Chondrocyte (in vitro differentiated cells): ENCODE data around the gene NIT2. TPM values are rescaled to one million over a fixed set of nuclear protein-coding genes. Genes with fewer than 3 reads are reported as not detected.

Experiments used
- DNase-seq: peaks from one replicate; pipeline ENCODE4 v3.0.0; 2021; ENCODE audit warnings: mixed read lengths, low spot score
- H3K27ac Mint-ChIP-seq: one replicate; pipeline ENCODE4 v1.8.0; 2021; ENCODE audit warnings: mild to moderate bottlenecking, moderate library complexity, mixed read lengths; ENCODE audit not compliant: unreplicated experiment
- H3K27me3 Mint-ChIP-seq: 2 replicates; pipeline ENCODE4 v1.8.0; 2021; ENCODE audit warnings: low read depth, mixed read lengths
- H3K36me3 Mint-ChIP-seq: 2 replicates; pipeline ENCODE4 v1.8.0; 2021; ENCODE audit warnings: low read depth, mixed read lengths
- H3K4me1 Mint-ChIP-seq: 2 replicates; pipeline ENCODE4 v1.8.0; 2021; ENCODE audit warnings: low read depth, mild to moderate bottlenecking, mixed read lengths
- H3K4me3 Mint-ChIP-seq: one replicate; pipeline ENCODE4 v1.8.0; 2021; ENCODE audit warnings: mild to moderate bottlenecking, moderate library complexity, mixed read lengths; ENCODE audit not compliant: unreplicated experiment
- H3K9me3 Mint-ChIP-seq: 2 replicates; pipeline ENCODE4 v1.8.0; 2021; ENCODE audit warnings: low read depth, mixed read lengths
- CTCF ChIP-seq: fragments of 200-600 bp; sonication (generic); IDR thresholded peaks from 2 replicates; pipeline ENCODE4 v1.5.0; 2021; ENCODE audit warnings: antibody characterized with exemption, mild to moderate bottlenecking, moderate library complexity
- total RNA-seq: library from RNA; stranded (reverse); gene quantifications from 3 replicates; pipeline ENCODE4 v1.2.1, GENCODE V29; 2021

The NIT2 gene
- total RNA-seq, 1 donor from 2014 or later = 46.6 TPM

DNA sequence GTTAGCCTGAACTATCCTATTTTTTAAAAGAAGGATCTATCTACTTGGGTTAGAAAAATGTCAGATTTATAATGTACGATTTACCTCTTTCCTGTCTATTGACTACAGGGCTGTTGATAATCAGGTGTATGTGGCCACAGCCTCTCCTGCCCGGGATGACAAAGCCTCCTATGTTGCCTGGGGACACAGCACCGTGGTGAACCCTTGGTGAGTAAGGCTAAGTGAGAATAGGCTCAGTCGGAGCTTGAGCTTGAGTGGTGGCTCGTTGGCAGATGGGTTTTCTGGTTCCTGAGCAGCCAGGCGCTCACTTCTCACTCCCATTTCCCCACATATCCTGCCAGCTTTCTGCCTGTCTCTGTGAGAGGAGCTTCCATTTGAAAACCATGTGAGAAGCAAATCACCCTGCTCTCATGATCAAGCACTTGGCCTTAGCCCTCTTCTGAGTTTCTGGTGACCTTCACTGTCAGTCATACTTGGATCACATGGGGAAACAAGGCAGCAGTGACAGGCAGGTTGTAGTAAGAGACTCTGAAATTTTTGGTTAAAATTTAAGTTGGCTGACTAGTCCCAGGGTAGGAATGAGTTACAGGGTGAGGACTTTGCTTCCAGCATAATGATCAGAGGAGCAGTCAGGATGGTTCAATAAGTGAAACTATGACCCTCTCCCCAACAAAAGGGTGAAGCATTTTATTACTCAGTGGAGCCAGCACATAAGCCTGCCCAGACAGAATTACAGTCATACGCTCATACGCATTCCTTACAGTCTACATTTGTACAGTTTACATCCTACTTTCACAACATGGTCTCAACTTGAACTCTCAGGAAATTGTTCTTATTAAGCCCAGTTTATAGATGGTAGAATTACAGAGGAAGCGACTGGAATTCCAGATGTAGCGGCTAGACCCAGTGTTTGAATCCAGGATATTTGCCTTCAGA is 18.0 kb downstream of the NIT2 start:
- TF ChIP-seq CTCF = no peak
- DNase-seq = no peak
- H3K27me3 Mint-ChIP-seq = no peaks in the 10 kb centered on the region
- peaks cover 46% of the 10 kb centered on the region for H3K36me3 Mint-ChIP-seq
- H3K4me1 Mint-ChIP-seq = no peaks in the 10 kb centered on the region
- H3K4me3 Mint-ChIP-seq = no peak overlapping the region
- no peak overlapping the region for H3K27ac Mint-ChIP-seq
- H3K9me3 Mint-ChIP-seq = peaks cover 3% of the 10 kb centered on the region

DNA sequence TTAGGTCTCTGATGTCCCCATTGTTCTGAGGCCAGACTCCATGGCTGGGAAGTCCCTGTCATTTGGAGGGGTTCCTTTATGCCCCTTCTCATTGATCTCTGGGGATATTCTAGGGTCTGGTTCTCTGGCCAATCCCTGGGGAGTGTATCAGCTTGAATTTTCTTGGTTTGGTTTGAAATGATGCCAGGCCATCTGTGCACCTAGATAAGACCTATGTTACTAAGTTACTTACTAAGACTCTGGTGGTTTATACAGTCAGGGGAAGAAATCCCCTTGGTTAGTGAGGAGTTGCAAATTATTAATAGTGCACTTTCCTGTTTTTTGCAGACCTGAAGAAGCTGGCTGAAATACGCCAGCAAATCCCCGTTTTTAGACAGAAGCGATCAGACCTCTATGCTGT is 20.3 kb downstream of the NIT2 start:
- no peak for DNase-seq
- Mint-ChIP-seq H3K9me3 (peaks cover 3% of the 10 kb centered on the region), H3K27ac (no peak overlapping the region), H3K27me3 (no peaks in the 10 kb centered on the region), H3K36me3 (peaks cover 37% of the 10 kb centered on the region), H3K4me3 (no peak overlapping the region), H3K4me1 (no peaks in the 10 kb centered on the region)
- no peak for TF ChIP-seq CTCF

DNA sequence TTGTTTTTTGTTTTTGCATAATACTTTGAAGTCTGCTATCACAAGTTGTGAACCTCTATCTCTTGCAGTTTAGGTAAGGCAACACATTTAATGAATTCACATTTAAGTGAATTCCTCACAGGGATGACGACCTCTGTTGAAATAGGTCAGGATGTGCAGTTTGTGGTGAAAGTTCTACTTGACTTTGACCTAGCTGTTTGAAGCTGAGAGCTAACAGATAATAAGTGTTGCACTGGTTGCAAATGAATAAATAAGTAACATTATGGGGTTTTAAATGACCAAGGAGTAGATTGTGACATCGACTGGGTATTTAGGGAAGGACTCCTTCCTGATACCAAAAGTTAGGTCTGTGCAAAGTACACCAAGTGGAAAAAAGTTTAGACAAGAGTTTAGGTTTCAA is 23.9 kb downstream of the NIT2 start:
- no peak overlapping the region for H3K27ac Mint-ChIP-seq
- H3K4me1 Mint-ChIP-seq = no peaks in the 10 kb centered on the region
- TF ChIP-seq CTCF = no peak
- H3K36me3 Mint-ChIP-seq = peaks cover 24% of the 10 kb centered on the region
- H3K9me3 Mint-ChIP-seq = peaks cover 5% of the 10 kb centered on the region
- no peaks in the 10 kb centered on the region for H3K27me3 Mint-ChIP-seq
- no peak for DNase-seq
- H3K4me3 Mint-ChIP-seq = no peak overlapping the region

GRCh38 chr3:100359035-100359434 is 24.5 kb downstream of the NIT2 start:
- Mint-ChIP-seq H3K4me1 (no peaks in the 10 kb centered on the region), H3K9me3 (peaks cover 5% of the 10 kb centered on the region), H3K27me3 (no peaks in the 10 kb centered on the region), H3K27ac (no peak overlapping the region), H3K4me3 (no peak overlapping the region), H3K36me3 (peaks cover 27% of the 10 kb centered on the region)
- DNase-seq = no peak
- no peak for TF ChIP-seq CTCF

DNA sequence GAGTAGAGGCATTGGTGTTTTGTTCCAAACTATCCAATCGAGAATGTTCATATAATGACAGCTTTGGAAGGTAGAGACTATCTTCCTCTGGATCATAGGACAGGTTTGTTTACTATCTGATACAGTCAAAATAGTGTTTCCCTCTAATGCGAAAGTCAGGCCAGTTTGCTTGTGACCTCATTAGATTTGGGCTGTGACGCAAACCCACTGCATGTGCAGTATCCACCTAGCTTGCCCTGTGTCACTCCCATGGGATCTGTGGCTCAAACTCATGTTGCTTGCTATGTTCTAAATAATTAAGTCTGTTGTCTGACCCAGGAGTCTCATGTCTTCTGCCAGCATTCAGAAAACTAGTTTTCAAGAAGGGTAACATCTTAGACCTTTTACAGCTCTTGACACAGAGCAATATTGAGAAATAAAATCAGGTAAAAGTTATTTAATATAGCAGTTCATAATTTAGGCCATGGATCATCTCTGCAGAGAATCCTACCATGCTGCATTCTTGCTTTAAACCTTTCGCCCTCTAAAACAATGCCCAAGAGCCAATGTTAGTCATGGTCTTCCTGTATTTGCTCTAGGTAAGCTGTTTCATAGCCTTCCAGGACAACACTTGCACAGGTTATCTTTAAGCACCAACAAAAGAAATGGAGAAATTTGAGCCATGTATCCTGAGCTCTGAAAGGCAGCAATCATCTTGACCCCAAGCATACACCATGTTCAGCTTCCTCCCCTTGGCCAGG is 26.4 kb downstream of the NIT2 start:
- no peaks in the 10 kb centered on the region for H3K4me1 Mint-ChIP-seq
- DNase-seq = no peak
- no peak for TF ChIP-seq CTCF
- no peak overlapping the region for H3K4me3 Mint-ChIP-seq
- H3K27ac Mint-ChIP-seq = no peak overlapping the region
- peaks cover 25% of the 10 kb centered on the region for H3K36me3 Mint-ChIP-seq
- peaks cover 5% of the 10 kb centered on the region for H3K9me3 Mint-ChIP-seq
- H3K27me3 Mint-ChIP-seq = no peaks in the 10 kb centered on the region
